GM18507 (cell line): ENCODE results near the gene ZFHX2.

Source experiments
- DNase-seq: peaks from one replicate; pipeline ENCODE4 v3.0.0; 2011; ENCODE audit warnings: low read depth; ENCODE audit not compliant: insufficient read length; ENCODE audit errors: extremely low spot score
- FAIRE-seq: peaks from 2 replicates; lab custom pipeline; 2011; peaks lifted over from hg19 to GRCh38; lab: Jason Lieb, UNC

Gene ZFHX2

GRCh38 chr14:23485326-23485725, 66.2 kb downstream of the ZFHX2 start:
- DNase-seq (no peak), FAIRE-seq (no peak)

- DNase-seq (no peak), FAIRE-seq (no peak)
These were observed 68.2 kb downstream of the ZFHX2 start for GRCh38 chr14:23483236-23483854.

- FAIRE-seq (no peak), DNase-seq (no peak)
These were observed 68.8 kb downstream of the ZFHX2 start for GRCh38 chr14:23482823-23483148.

- no peak for DNase-seq
- no peak for FAIRE-seq
These were observed 69.4 kb downstream of the ZFHX2 start for GRCh38 chr14:23481979-23482822.

GRCh38 chr14:23481362-23481970, 70.1 kb downstream of the ZFHX2 start:
- no peak for DNase-seq
- FAIRE-seq: no peak

GRCh38 chr14:23478109-23478759, 73.3 kb downstream of the ZFHX2 start:
- FAIRE-seq: peak; percentile 73
- no peak for DNase-seq

GRCh38 chr14:23470947-23471346, 80.6 kb downstream of the ZFHX2 start:
- FAIRE-seq (no peak), DNase-seq (no peak)
